LNCaP clone FGC (cell line): ENCODE data around the gene STN1.

ENCODE experiments used
- DNase-seq: peaks from one replicate; pipeline ENCODE4 v3.0.0-alpha.2; 2011; ENCODE audit warnings: low read depth
- H3K4me3 ChIP-seq: 2 replicates; pipeline ENCODE4 v1.5.1; 2011; ENCODE audit warnings: mild to moderate bottlenecking, low read depth, low read length, control low read depth
- CTCF ChIP-seq: IDR thresholded peaks from 2 replicates; pipeline ENCODE4 v1.5.1; 2012; ENCODE audit warnings: mild to moderate bottlenecking; ENCODE audit not compliant: control insufficient read depth, insufficient read depth; ENCODE audit errors: extremely low read depth

The STN1 gene

GRCh38 chr10:103918053-103918846, at the start of gene STN1:
TSS of gene STN1 (minus strand) at chr10:103918184. CDS start at chr10:103917594, 590 bp downstream.
- peak; percentile 90 for DNase-seq
- TF ChIP-seq CTCF: 0 out of 2 replicates have a peak, but pooled peaks have one; percentile 4
- peak within 1 kb of the TSS; percentile 85 for H3K4me3 ChIP-seq

GRCh38 chr10:103967448-103968071, 49.6 kb upstream of the STN1 start:
- no peak for TF ChIP-seq CTCF
- no peak for DNase-seq
- peak overlapping the region; percentile 64 for H3K4me3 ChIP-seq

GRCh38 chr10:103966671-103967447, 48.9 kb upstream of the STN1 start, which contains the start of gene SLK:
TSS of gene SLK (plus strand) at chr10:103967140. CDS start at chr10:103967746, 606 bp downstream.
- peak within 1 kb of the TSS; percentile 64 for H3K4me3 ChIP-seq
- no peak for DNase-seq
- no peak for TF ChIP-seq CTCF

GRCh38 chr10:103960103-103960502, 42.1 kb upstream of the STN1 start:
- no peak overlapping the region for H3K4me3 ChIP-seq
- TF ChIP-seq CTCF: no peak
- DNase-seq: no peak

GRCh38 chr10:103958996-103959395, 41.0 kb upstream of the STN1 start:
- no peak overlapping the region for H3K4me3 ChIP-seq
- no peak for TF ChIP-seq CTCF
- no peak for DNase-seq

- no peak for TF ChIP-seq CTCF
- no peak overlapping the region for H3K4me3 ChIP-seq
- no peak for DNase-seq
These were observed 36.6 kb upstream of the STN1 start for GRCh38 chr10:103954543-103954942.
